ENCODE results near the gene PDX1. TPM values are rescaled to one million over a fixed set of nuclear protein-coding genes. Genes with fewer than 3 reads are reported as not detected.
"Not testable (repeated sequence)": the region's sequence is repeated elsewhere in the genome, so short reads cannot be mapped to it uniquely, and the experiment has no call there.

Gene PDX1
- total RNA-seq, 2 donors from 2014 or later = not detected

- DNase-seq (ENCODE audit: low spot score) (no peak), ATAC-seq (no peak)
- Mint-ChIP-seq H3K27ac (no peak overlapping the region), H3K27me3 (peaks cover 32 to 54% of the 10 kb centered on the region in 2 donors), H3K4me1 (ENCODE audit: low read depth in 2 of 2) (peaks cover 7 to 9% of the 10 kb centered on the region in 2 donors), H3K4me3 (no peak overlapping the region), H3K36me3 (no peaks in the 10 kb centered on the region), H3K9me3 (no peaks in the 10 kb centered on the region)
These were observed 35.3 kb downstream of the PDX1 start for GRCh38 chr13:27955014-27955591.

- H3K27ac Mint-ChIP-seq = no peak overlapping the region
- peaks cover 38 to 54% of the 10 kb centered on the region in 2 donors for H3K27me3 Mint-ChIP-seq
- H3K4me3 Mint-ChIP-seq = no peak overlapping the region
These were observed 36.9 kb downstream of the PDX1 start for GRCh38 chr13:27956576-27957300.

DNA sequence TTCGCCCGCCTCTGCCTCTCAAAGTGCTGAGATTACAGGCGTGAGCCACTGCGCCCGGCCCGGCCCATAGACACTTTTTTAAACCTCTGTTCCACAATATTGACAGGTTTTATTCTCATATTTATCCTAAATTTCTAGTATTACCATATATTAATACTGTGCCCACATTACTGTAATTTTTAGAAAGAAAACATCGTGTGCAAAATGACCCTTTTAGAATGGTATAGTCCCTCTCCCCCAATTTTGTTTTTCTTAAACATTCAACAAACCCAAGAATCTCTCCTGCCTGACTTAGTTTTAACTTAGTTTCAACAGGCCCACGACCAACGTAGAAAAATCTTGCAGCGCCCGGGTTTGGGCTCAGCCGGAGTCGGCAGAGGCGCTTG lies 40.2 kb downstream of the PDX1 start:
- ATAC-seq (no peak), DNase-seq (ENCODE audit: low spot score) (no peak)
- peak overlapping the region; percentile 44 for H3K4me3 Mint-ChIP-seq
- peaks cover 39 to 58% of the 10 kb centered on the region in 2 donors for H3K27me3 Mint-ChIP-seq
- H3K4me1 Mint-ChIP-seq (ENCODE audit: low read depth in 2 of 2) = no peaks in the 10 kb centered on the region
- H3K36me3 Mint-ChIP-seq = no peaks in the 10 kb centered on the region
- H3K9me3 Mint-ChIP-seq = no peaks in the 10 kb centered on the region
- no peak overlapping the region for H3K27ac Mint-ChIP-seq

More at GRCh38 chr13:27956576-27957300, 36.9 kb downstream of the PDX1 start:
- no peaks in the 10 kb centered on the region for H3K36me3 Mint-ChIP-seq
- H3K9me3 Mint-ChIP-seq = no peaks in the 10 kb centered on the region
- DNase-seq (ENCODE audit: low spot score) (no peak), ATAC-seq (no peak)
- peaks cover 7 to 9% of the 10 kb centered on the region in 2 donors for H3K4me1 Mint-ChIP-seq (ENCODE audit: low read depth in 2 of 2)

GRCh38 chr13:27960362-27961226 lies 40.8 kb downstream of the PDX1 start:
- ATAC-seq (peak; percentile 37 to 64), DNase-seq (ENCODE audit: low spot score) (no peak)
- no peaks in the 10 kb centered on the region for H3K4me1 Mint-ChIP-seq (ENCODE audit: low read depth in 2 of 2)
- H3K9me3 Mint-ChIP-seq = no peaks in the 10 kb centered on the region
- no peaks in the 10 kb centered on the region for H3K36me3 Mint-ChIP-seq
- peak overlapping the region; percentile 44 for H3K4me3 Mint-ChIP-seq
- H3K27me3 Mint-ChIP-seq = peaks cover 38 to 56% of the 10 kb centered on the region in 2 donors
- no peak overlapping the region for H3K27ac Mint-ChIP-seq

DNA sequence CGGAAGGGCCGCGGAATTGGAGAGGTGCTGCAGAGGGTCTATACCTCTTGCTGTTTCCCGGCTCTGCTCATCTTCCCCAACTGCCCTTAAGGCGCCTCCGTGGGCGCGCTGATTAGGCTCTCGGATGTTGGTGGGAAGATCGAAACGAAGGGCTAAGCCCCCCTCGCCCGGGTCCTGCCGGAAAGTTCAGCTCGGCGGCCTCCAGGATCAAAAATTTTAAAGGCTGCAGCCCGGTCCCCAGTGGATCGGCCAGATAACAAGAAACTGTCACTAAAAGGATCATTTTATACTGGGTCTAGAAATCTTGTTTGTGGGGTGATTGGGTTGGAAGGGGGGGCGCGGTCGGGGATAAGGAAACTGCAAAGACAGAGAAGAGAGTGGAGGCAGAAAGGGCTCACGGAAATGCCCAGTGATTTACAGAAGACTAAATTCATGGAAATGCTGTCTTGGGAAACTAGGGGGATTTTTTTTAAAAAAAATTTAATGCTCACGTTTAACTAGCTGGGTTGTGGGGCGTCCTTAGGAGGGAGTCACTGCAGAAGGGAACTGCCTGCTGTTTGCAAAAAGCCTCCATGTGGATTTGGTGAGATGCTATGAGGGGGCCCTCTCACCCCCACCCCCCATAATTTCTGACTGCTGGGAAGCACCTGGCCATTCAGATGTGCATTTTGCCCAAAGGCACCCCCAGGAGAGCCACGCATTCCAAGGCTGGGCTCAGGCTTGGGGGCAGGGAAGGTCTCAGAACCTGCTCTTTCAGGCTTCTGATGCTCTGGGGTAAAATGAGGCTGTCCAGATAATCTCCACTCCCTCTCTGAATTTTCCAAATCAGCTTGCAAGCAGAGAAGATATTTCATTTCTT lies 41.7 kb downstream of the PDX1 start:
- Mint-ChIP-seq H3K4me3 (no peak overlapping the region), H3K36me3 (no peaks in the 10 kb centered on the region), H3K27me3 (peaks cover 40 to 61% of the 10 kb centered on the region in 2 donors), H3K4me1 (ENCODE audit: low read depth in 2 of 2) (no peaks in the 10 kb centered on the region), H3K27ac (no peak overlapping the region), H3K9me3 (no peaks in the 10 kb centered on the region)
- DNase-seq (ENCODE audit: low spot score) = no peak
- ATAC-seq = no peak

DNA sequence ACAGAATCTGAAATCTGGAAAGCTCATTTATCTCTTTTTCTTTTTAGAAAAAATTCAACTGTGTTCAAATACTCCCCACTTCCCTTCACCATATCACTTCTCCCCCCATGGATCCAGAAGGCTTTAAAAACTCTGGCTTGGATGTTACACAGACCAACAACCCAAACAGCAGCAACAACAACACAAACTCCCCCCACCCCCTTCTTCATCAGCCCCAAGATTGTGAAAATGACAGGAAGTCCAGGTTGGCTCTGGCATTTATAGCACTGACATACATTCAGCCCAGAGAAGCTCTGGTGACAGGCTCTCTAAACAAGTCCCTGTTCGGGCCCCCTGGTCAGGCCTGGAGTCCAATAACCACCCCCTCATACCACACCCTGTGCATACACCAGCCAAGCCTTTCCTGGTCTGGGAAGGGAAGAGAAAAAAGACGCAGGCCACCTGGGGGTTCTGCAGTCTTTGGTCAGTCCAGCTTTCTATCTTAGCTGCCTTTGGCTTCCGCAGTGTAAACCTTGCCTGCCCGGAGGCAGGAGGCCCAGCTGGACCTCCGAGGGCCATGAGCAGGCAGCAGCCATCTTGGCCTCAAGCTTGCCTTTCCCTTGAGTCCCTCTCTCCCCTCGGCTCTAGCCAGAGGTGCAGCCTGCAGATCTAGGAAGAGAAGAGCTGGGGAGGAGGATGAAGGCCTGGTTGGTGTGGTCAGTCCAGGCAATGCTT lies 42.5 kb downstream of the PDX1 start:
- no peak for DNase-seq (ENCODE audit: low spot score)
- ATAC-seq = no peak
- H3K27me3 Mint-ChIP-seq = peaks cover 39 to 63% of the 10 kb centered on the region in 2 donors
- H3K4me1 Mint-ChIP-seq (ENCODE audit: low read depth in 2 of 2) = no peaks in the 10 kb centered on the region
- H3K36me3 Mint-ChIP-seq = no peaks in the 10 kb centered on the region
- H3K9me3 Mint-ChIP-seq = no peaks in the 10 kb centered on the region
- no peak overlapping the region for H3K27ac Mint-ChIP-seq
- no peak overlapping the region for H3K4me3 Mint-ChIP-seq

GRCh38 chr13:27962982-27963381 lies 43.2 kb downstream of the PDX1 start:
- Mint-ChIP-seq H3K4me1 (ENCODE audit: low read depth in 2 of 2) (peaks cover 0 to 4% of the 10 kb centered on the region in 2 donors), H3K27ac (no peak overlapping the region)
- no peak for ATAC-seq

GRCh38 chr13:27963491-27963890 lies 43.7 kb downstream of the PDX1 start:
- Mint-ChIP-seq H3K4me1 (ENCODE audit: low read depth in 2 of 2) (peaks cover 0 to 4% of the 10 kb centered on the region in 2 donors), H3K27ac (no peak overlapping the region), H3K4me3 (no peak overlapping the region), H3K36me3 (no peaks in the 10 kb centered on the region), H3K9me3 (no peaks in the 10 kb centered on the region), H3K27me3 (peaks cover 44 to 64% of the 10 kb centered on the region in 2 donors)
- ATAC-seq (no peak), DNase-seq (ENCODE audit: low spot score) (no peak)

More at GRCh38 chr13:27962982-27963381, 43.2 kb downstream of the PDX1 start:
- H3K4me3 Mint-ChIP-seq = no peak overlapping the region
- H3K27me3 Mint-ChIP-seq = peaks cover 43 to 65% of the 10 kb centered on the region in 2 donors
- H3K36me3 Mint-ChIP-seq = no peaks in the 10 kb centered on the region
- no peaks in the 10 kb centered on the region for H3K9me3 Mint-ChIP-seq
- no peak for DNase-seq (ENCODE audit: low spot score)

DNA sequence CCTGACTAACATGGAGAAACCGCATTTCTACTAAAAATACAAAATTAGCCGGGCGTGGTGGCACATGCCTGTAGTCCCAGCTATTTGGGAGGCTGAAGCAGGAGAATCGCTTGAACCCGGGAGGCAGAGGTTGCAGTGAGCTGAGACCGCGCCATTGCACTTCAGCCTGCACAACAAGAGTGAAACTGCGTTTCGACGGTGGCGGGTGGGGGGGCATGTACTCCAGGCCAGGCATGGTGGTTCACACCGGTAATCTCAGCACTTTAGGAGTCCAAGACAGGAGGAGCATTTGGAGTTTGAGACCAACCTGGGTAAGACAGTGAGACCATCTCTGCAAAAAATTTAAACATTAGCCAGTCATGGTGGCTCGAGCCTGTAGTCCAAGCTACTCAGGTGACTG lies 44.4 kb downstream of the PDX1 start:
- H3K27ac Mint-ChIP-seq; H3K9me3 Mint-ChIP-seq; H3K4me3 Mint-ChIP-seq; DNase-seq (ENCODE audit: low spot score); H3K4me1 Mint-ChIP-seq (ENCODE audit: low read depth in 2 of 2); H3K36me3 Mint-ChIP-seq; ATAC-seq: not testable (repeated sequence)
- peaks cover 44 to 60% of the 10 kb centered on the region in 2 donors for H3K27me3 Mint-ChIP-seq

- no peak overlapping the region for H3K27ac Mint-ChIP-seq
- no peak overlapping the region for H3K4me3 Mint-ChIP-seq
- H3K9me3 Mint-ChIP-seq = no peaks in the 10 kb centered on the region
- H3K36me3 Mint-ChIP-seq = no peaks in the 10 kb centered on the region
- ATAC-seq (no peak), DNase-seq (ENCODE audit: low spot score) (no peak)
- H3K4me1 Mint-ChIP-seq (ENCODE audit: low read depth in 2 of 2) = peaks cover 0 to 7% of the 10 kb centered on the region in 2 donors
- H3K27me3 Mint-ChIP-seq = peaks cover 48 to 61% of the 10 kb centered on the region in 2 donors
These were observed 45.0 kb downstream of the PDX1 start for GRCh38 chr13:27964741-27965323.

GRCh38 chr13:27965343-27965739 lies 45.5 kb downstream of the PDX1 start:
- DNase-seq (ENCODE audit: low spot score) (no peak), ATAC-seq (no peak)
- Mint-ChIP-seq H3K4me1 (ENCODE audit: low read depth in 2 of 2) (peaks cover 0 to 7% of the 10 kb centered on the region in 2 donors), H3K4me3 (no peak overlapping the region), H3K27me3 (peaks cover 47 to 58% of the 10 kb centered on the region in 2 donors), H3K27ac (no peak overlapping the region), H3K9me3 (no peaks in the 10 kb centered on the region), H3K36me3 (no peaks in the 10 kb centered on the region)

- Mint-ChIP-seq H3K4me3 (no peak overlapping the region), H3K27ac (no peak overlapping the region), H3K36me3 (no peaks in the 10 kb centered on the region), H3K27me3 (peaks cover 53 to 64% of the 10 kb centered on the region in 2 donors), H3K9me3 (no peaks in the 10 kb centered on the region), H3K4me1 (ENCODE audit: low read depth in 2 of 2) (peaks cover 0 to 7% of the 10 kb centered on the region in 2 donors)
- ATAC-seq = no peak
- no peak for DNase-seq (ENCODE audit: low spot score)
These were observed 46.2 kb downstream of the PDX1 start for GRCh38 chr13:27965740-27966640.
